GM19035 (cell line): ENCODE measurements around the gene WHRN.

ENCODE experiments used
- ATAC-seq: cut with Tn5 transposase; IDR thresholded peaks from one replicate; pipeline ENCODE4 v1.9.1; 2021; ENCODE audit not compliant: unreplicated experiment

WHRN gene

DNA sequence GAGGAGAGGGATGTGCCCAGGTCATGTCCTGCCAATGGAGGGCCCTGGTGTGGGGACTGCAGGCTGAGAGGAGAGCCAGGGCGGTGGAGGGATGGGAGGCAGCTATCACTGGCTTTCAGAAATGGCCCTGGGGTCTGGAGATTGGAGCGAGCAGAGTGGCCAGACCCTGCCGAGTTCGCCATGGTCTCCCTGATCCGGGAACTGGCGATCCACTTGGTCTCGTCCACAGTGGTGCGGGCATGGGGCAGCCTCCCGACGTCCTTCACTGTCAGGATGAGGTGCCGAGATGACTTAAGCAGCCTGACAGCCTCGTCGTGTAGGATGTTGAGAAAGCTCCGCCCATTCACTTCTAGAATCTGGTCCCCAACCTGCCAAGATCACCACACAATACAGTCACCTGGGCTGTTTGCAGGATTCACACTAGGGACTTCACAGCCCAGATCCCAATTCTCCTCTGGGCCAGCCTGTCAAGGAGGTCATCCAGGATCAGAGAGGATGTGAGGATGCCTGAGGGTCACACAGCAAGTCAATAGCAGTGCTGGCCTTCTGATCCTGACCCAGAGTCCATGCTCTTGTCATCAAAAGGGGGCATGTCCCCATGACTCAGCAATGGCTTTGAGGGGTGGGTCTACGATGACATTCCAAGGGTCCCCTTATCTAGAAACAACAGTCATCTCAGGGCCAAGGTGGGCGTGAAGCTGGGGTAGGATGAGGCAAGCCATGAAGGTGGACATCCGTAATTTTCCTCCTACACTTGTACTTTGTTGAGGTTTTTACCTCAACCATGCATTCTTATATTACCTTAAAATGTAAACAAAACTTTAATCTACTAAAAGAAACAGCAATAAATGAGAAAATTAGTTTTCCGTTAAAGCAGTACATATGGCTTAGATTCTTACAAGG lies 79.0 kb downstream of the WHRN start:
- no peak for ATAC-seq

DNA sequence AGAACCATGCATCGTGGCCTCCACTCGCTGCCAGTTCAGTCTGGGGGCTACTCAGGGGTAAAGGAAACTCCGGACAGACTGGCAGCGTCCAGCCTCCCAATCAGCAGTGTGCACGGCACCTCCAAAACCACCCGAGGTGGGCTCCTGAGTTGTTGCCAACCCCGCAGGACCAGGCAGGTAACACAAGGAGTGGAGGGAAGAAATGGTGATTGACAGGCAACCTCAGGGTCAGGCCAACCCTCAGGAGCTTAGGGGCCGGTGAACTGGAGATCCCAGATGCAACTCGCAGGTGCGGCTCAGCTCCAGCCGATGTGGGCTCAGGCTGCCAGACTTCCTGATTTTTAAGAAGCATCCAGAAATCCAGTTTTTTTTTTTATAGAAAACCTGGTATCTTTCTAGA lies 80.1 kb downstream of the WHRN start:
- no peak for ATAC-seq

DNA sequence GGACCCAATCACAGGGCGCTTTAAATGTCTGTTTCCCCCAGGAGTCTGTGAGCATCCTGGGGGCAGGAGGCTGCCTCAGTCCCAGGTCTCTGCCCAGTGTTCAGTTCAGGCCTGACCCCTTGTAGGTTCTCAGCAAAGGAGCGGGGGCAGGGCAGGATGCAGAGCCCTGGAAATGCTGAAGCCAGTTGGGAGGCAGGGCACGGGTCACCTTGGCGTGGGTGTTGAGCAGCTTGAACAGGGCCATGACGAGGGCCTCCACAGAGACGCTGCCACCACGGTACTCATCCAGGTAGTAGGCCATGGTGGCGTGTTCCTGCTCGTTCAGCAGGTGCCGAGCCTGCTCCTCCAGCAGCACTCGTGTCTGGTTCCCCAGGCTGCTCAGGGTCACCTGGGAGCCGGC lies 81.1 kb downstream of the WHRN start:
- no peak for ATAC-seq

DNA sequence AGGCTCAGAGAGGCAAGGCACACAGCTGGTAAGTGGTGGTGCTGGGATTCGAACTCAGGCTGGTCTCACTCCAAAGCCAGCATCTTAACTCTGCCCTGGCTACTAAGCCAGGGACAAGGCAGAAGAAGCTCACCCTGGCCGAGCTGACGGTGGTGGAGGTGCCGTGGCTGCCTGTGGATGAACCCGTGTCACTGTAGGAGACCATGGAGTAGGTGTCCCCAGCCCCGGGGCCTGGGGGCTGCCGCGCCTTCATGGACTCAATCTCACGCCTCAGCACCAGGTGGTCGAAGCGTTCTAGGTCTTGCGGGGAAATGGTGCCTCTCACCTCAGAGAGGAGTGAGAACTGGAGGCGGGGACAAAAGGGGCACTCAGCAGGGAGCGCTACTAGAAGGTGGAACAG lies 82.1 kb downstream of the WHRN start:
- ATAC-seq: no peak

DNA sequence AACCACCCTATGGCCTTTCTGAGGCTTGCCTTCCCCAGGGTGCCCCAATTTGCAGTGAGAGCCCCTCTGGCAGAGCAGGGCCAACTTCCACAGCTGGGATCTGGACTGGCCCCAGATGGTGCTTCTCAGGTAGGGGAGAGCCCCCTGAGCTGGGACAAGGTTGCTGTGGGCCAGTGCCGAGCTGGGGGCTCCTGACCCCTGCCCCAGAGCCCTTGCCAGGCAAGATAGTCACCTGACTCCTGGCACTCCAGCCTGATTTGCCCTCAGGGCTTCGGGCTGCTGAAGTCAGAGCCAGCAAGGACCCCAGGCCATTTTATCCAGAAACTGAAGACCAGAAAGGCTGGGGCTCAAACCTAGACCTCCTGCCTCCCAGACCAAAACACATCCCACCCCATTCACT lies 84.1 kb downstream of the WHRN start:
- ATAC-seq: no peak

DNA sequence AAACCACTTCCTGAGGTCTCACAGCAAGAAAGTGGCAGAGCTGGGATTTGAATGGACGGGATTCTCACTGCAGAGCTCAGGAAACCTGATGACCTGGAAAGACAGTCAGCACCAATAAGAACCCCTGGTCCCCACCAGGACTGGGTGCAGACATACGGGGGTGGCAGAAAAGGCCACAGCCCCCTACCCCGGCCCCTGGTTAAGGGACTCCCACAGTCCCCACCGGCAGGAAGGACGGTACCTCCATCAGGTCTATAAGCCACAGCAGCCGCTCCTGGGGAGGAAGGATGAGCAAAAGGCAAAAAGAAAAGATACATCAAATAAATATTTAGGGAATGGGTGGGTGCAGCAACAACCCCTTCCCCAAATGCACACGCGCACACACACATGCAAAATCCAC lies 85.5 kb downstream of the WHRN start:
- ATAC-seq: no peak

DNA sequence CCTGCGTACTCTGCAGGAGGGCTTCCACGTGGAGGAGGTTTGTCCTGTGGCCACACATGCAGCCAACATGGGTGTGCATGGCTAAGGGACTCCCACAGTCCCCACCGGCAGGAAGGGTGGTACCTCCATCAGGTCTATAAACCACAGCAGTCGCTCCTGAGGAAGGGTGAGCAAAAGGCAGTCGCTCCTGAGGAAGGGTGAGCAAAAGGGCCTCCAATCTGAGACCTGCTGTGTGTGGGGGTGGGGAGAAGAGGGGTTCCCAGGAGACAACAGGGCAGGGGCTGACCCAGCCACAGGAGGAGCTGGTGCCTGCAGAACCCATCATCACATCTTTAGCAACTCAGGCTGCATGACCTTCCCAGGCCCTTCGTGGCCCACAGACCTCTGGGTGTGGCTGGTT lies 87.2 kb downstream of the WHRN start:
- no peak for ATAC-seq

DNA sequence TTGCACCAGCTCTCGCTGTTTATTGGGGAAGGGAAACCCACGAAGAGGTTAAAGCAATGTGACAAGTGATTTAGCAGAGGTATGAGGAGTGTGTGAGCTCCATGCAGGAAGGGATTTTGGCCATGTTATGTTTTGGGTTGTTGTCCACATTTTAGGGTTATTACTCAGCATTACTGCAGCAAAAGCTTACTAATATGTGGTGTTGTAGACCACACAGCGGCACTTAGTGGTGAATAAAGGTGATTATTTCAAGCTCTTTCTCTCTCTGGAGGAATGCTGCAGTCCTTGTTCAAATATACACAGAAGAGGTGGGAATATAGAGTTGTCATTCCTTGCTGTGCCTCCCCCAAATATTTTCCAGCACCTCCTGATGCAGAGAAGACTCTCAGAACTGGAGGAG lies 87.8 kb downstream of the WHRN start:
- no peak for ATAC-seq

DNA sequence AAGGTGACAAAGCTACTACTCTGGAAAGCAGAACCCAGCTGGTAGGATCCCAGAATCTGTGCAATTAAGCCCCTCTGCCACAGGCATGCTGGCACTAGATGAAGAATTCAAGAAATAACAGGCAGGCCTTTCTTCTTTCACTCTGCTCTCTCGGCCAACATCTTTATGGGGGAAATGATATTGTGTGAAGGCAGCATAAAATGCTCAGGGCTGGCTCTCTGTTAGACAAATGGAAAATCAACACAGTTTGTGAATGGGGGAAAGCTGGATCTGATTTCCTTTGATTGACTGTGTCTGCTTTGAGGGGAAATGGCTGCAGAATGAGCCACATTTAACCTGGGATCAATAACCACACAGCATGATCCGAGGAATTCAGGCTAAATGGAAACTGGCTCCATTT lies 88.4 kb downstream of the WHRN start:
- no peak for ATAC-seq

DNA sequence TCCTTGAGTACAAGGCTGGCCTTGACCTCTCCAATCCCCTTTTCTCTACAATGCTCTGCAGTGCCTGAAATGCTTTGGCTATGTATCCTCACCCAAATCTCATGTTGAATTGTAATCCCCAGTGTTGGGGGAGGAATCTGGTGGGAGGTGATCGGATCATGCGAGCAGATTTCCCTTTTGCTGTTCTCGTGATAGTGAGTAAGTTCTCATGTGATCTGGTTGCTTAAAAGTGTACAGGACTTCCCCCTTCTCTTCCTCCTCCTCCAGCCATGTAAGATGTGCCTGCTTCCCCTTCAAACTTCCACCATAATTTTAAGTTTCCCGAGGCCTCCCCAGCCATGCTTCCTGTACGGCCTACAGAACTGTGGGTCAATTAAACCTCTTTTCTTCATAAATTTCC lies 89.0 kb downstream of the WHRN start:
- no peak for ATAC-seq

DNA sequence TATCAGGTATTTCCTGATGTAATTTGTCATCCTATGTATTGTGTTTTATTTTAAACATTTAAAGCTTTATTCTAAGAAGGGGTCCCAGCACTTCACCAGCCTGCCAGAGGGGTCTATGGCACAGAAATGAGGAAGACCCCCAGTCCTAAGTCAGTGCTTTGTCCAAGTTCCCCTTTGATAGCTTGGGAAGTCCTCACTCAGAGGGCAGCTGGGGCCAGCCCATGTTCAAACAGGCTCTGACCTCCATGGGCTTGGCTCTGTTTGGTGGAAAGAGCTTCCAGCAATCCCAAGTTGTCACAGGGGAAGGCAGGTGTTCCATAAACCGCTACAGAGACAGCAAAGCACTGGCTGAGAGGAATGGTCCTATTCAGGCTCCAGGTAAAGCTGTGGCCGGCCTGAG lies 90.9 kb downstream of the WHRN start:
- no peak for ATAC-seq

DNA sequence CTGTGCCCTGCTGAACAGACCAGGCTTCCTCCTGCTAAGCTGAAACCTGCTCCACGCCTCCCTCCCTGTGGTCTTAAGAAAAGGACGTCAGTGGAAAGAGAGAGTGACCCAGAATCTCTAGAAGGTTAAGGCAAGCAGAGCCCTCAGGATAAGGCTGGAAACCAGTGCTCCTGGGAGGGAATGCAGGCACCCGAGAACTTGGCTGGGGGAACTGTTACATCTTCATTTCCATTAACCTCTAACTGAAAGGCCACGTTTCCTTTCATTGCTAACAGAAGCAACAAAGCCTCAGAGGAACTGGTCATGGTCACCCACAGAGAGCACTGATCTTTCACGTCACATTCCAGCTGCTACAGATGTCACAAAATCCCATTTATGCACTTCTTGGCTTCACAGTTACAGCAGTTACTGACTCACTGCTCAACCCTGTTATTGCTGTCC lies 91.4 kb downstream of the WHRN start:
- ATAC-seq: no peak

DNA sequence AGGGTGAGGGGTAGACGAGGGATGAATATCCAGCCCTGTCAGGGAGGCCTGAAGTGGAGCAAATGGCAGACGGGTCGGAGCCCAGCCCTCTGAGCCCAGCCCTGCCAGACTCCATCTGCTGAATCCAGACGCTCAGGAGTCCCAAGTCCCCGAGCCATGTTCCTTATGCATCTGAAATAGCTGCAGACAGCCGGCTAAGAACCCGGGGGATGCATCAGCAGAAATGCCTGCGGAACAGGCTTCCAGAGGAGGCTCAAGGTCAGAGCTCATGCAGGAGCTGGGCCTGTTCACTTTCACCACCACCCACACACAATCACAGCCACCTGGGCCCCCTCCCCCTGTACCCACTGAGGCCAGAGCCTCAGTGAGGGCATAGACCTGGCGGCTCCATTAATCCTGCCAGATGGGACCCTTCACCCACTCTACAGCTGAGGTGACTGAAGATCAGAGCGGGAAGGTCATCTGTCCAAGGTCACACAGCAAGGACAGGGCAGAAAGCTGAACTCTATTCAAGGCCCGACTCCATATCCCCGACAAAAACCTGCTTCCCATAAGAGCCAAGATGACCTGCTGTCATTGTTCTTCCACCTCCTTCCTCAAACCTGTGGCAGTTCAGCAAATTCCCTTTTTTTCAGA lies 93.1 kb downstream of the WHRN start:
- ATAC-seq: no peak

DNA sequence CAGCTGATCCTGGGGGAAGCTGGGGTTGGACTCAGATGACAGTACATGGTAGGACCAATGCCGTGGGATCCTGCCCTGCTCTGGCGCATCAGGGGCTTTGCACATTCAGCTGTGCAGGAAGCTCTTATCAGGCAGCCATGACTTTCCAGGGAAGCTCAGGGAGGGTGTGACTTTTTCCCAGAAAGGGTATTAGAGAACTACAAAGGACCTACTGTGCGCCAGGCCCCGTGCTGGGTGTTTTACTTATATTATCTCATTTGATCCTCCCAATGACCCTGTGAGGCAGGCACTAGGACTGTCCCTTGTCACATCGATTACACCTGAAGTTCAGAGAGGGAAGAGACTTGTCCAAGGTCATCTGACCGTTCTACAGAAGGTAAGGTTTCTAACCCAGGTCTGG lies 93.8 kb downstream of the WHRN start:
- ATAC-seq: no peak

DNA sequence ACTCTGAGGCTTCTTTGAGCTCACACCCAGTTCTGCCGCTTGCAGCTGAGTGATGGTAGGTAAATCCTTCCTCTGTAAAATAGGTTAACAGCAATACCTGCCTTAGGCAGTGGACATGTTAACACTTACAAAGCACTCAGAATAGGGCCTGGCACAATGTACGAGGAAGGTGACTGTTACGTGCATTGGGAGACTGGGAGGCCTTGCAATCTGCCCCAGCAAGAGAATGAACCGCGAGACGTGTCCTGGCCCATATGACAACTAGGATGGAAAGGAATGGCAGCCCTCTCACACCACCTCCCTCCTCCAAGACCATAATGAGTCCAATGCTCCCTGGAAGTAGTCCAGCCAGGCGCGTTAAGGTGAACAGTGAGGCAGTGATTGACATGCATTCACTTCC lies 94.4 kb downstream of the WHRN start:
- no peak for ATAC-seq

DNA sequence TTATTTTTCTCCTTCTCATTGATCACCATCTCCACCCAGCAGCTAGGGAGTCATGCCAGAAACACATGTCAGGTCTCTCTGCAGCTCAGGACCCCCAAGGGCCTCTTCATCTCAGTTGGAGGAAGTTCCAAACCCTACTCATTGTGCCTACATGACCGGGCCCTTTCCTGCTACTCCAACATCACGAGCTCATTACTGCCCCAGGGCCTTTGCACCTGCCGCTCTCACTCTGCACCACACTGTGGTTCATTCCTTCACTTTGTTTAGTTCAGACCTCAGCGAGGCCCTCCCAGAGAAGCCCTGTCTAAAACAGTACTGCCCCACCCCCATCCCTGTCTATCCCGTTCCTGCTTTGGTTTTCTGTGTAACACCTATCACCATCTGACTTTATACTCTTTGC lies 95.4 kb downstream of the WHRN start:
- no peak for ATAC-seq

DNA sequence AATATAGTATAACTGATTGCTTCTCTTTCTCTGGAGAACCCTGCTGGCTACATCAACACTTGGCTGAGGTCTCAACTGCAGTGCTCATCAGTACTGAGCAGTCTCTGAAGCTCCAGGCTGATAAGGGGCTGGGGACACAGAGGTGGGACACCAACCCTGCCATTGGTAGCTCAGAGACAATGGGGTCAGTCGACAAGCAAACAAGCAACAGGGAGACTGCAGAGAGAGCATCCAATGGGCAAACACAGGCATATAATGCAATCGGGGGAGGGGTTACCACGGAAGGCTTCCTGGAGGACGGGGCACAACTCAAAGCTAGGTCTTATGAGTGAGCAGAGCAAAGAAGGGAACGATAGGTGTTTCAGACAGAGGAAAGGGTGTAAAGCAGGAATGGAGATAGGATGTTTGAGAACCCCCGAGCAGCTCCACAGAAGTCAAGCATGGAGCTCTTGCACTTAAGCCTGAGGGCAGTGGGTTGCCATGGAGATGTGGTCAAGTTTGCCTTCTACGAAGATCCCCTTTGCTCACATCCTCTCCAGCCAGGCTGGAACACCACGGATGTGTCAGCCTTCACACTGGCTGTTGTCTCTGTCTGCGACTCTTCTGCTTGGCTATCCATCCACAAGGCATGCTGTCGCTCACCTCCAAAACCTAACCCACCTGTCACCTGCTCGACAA lies 96.0 kb downstream of the WHRN start:
- no peak for ATAC-seq

DNA sequence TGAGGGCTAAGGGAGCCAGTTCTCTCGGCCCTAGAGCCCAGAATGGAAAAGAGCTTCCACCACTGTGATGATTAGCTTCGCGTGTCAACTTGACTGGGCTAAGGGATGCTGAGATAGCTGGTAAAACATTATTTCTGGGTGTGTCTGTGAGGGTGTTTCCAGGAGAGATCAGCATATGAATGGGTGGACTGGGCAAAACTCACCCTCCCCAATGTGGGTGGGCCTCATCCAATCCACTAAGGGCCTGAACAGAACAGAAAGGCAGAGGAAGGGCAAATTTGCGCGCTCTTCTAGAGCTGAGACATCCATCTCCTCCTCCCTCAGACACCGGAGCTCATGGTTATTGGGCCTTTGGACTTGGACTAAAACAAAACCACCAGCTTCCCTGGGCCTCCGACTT lies 96.6 kb downstream of the WHRN start:
- no peak for ATAC-seq

DNA sequence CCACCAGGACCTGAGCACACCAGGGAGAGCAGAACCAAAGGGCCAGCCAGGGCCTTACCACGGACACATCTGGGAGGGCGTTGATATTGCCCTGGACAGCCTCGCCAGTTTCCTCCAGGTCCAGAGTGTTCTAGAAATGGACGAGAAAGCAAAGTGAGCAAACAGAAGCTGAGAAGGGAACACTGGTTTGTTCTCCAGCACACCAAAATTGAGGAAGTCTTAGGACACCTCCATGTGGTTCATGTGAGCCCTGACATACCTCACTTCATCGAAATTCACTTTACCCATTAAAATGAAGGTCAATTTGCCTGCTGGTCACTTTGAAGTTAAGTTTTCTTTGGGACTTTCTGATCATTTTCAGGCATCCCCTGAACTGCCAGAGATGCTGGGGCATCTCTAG lies 97.4 kb downstream of the WHRN start:
- no peak for ATAC-seq

DNA sequence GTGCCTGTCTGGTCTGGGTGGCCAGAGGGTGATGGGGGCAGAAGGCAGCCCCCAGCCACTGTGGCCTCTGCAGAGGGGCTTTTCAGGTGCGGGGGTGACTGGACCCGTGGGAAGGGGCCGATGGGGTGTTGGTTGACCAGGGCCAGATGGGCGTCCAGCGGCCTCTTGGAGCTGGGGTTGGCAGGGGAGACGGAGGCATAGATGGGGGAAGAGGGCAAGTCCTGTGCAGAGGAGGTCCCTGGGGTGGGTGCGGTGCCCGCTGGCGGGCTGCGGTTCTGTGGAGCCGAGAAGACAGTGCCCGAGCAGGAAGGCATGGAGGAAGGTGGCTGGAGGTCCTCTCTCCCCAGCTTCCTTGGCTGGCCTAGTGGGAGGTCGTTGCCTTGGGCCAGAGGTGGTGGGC lies 98.8 kb downstream of the WHRN start:
- ATAC-seq: no peak

DNA sequence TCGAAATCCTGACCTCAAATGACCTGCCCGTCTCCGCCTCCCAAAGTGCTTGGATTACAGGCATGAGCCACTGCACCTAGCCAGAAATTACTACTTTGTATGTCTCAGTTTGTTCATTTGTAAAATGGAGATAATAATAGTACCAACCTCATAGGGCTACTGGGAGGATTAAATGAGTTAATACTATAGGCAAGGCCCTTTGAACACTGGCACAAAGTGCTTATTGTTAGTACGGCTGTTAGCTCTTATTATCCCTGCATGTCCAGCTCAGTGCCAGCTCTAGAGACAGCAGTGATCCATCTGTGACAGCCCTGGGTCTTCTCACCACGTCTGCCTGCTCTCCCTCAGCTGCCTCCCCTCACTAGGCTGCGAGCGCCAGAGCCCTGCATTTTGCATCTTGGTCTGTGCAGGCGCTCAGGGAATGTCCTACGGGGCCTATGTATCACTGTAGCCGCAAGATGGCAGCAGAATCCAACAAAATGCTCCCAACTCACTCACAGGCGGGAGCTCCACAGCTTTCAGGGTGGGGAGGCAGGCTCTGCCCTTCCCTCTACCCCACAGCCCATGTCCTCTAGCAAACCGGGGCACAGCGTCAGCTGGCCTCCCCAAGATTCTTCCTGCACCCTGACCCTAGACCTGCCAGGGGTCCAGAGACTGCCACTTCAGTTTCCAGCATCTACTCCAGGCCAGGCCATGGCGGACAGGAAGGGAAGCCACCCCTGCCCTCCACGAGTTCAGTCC lies 99.8 kb downstream of the WHRN start:
- ATAC-seq: peak; percentile 90
